Lower lobe of right lung (tissue), 2 donors: Measurements from ENCODE around the gene CDK19. TPM values are rescaled to one million over a fixed set of nuclear protein-coding genes. Genes with fewer than 3 reads are reported as not detected.

Experiments used
- ATAC-seq, 2 donors: fragments of 200-7000 bp; cut with Tn5 transposase; one replicate each; pipeline ENCODE4 v1.9.1; 2020 to 2022; ENCODE audit warnings: mild to moderate bottlenecking in 2 of 2, moderate library complexity in 2 of 2
- DNase-seq: peaks from one replicate; pipeline ENCODE4 v3.0.0-alpha.2; 2020
- H3K27ac ChIP-seq: fragments of 200-600 bp; one replicate; pipeline ENCODE4 v1.8.0; 2022
- H3K27me3 ChIP-seq: fragments of 200-600 bp; one replicate; pipeline ENCODE4 v1.8.0; 2022; ENCODE audit warnings: low read depth
- H3K36me3 ChIP-seq: fragments of 200-600 bp; one replicate; pipeline ENCODE4 v1.8.0; 2022; ENCODE audit warnings: mild to moderate bottlenecking
- H3K4me1 ChIP-seq: fragments of 200-600 bp; one replicate; pipeline ENCODE4 v1.8.0; 2022
- H3K4me3 ChIP-seq: fragments of 200-600 bp; one replicate; pipeline ENCODE4 v1.8.0; 2022; ENCODE audit warnings: mild to moderate bottlenecking
- H3K9me3 ChIP-seq: fragments of 200-600 bp; one replicate; pipeline ENCODE4 v1.8.0; 2022
- intact Hi-C: fragments of 100-400 bp; cut with DNase I; formaldehyde crosslinking; loops from one replicate; pipeline ENCODE4 v1.11.0; 2022
- total RNA-seq: library from RNA; stranded (reverse); fragmentation: NEBNext Ultra II Directional; extraction: Animal tissue kit (Norgen Biotek cat#: 25700); gene quantifications from one replicate; pipeline ENCODE4 v1.2.1, GENCODE V29; 2021
- TF ChIP-seq, protein P1 (sequence below): fragments of 200-600 bp; IDR thresholded peaks from one replicate; pipeline ENCODE4 v1.8.0; 2022; ENCODE audit warnings: antibody characterized with exemption, mild to moderate bottlenecking
- donor health status: DM: no; HTN: yes; CAD: no; lungs with severe emphysema.

CDK19 gene
- total RNA-seq, 1 donor from 2014 or later: 26.0 TPM

DNA sequence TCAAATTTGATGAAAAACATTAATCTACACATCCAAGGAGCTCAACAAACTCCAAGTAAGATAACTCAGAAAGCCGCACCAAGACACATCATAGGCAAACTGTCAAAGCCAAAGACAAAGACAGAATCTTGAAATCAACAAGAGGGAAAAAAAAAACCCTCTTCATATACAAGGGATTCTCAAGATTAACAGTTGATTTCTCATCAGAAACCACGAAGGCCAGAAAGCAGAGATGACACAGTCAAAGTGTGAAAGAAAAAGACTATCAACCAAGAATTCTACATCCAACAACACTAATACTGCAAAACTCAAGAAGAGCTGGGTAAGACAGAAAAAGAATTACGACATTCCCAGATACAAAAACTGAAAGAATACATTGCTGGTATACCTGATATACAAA is 73.8 kb downstream of the CDK19 start:
- no peak for DNase-seq
- H3K4me3 ChIP-seq: no peak overlapping the region
- H3K27me3 ChIP-seq: no peaks in the 10 kb centered on the region
- H3K9me3 ChIP-seq: peaks cover 23% of the 10 kb centered on the region
- H3K27ac ChIP-seq: no peak overlapping the region
- intact Hi-C loops: no loop called here
- TF ChIP-seq, protein P1, sequence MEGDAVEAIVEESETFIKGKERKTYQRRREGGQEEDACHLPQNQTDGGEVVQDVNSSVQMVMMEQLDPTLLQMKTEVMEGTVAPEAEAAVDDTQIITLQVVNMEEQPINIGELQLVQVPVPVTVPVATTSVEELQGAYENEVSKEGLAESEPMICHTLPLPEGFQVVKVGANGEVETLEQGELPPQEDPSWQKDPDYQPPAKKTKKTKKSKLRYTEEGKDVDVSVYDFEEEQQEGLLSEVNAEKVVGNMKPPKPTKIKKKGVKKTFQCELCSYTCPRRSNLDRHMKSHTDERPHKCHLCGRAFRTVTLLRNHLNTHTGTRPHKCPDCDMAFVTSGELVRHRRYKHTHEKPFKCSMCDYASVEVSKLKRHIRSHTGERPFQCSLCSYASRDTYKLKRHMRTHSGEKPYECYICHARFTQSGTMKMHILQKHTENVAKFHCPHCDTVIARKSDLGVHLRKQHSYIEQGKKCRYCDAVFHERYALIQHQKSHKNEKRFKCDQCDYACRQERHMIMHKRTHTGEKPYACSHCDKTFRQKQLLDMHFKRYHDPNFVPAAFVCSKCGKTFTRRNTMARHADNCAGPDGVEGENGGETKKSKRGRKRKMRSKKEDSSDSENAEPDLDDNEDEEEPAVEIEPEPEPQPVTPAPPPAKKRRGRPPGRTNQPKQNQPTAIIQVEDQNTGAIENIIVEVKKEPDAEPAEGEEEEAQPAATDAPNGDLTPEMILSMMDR: no peak
- ATAC-seq: no peak
- H3K36me3 ChIP-seq: no peaks in the 10 kb centered on the region
- H3K4me1 ChIP-seq: no peaks in the 10 kb centered on the region

DNA sequence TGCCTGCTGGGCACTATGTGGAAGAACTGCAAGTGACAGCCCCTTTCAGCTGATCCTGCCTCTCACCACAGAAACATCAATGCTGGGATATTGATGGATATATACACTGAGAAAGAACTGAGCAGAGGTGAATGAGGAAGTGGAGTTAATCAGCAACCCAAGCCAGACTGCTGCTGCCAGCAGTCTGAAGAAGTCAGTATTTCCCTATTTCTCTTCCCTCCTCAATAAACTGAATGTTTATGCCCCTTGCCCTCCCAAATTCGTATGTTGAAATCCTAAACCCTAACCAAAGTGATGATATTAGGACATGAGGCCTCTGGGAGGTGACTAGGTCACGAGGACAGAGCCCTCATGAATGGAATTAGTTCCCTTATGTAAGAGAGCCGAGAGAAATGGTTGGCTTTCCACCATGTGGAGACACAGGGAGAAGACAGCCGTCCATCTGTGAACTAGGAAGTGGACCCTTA is 76.3 kb downstream of the CDK19 start:
- Histone ChIP-seq H3K36me3 (no peaks in the 10 kb centered on the region), H3K27me3 (no peaks in the 10 kb centered on the region), H3K27ac (no peak overlapping the region), H3K9me3 (peaks cover 23% of the 10 kb centered on the region), H3K4me1 (no peaks in the 10 kb centered on the region), H3K4me3 (no peak overlapping the region)
- intact Hi-C loops: no loop called here
- DNase-seq: no peak
- TF ChIP-seq, protein P1: no peak
- ATAC-seq: peak; percentile 86 to 92

DNA sequence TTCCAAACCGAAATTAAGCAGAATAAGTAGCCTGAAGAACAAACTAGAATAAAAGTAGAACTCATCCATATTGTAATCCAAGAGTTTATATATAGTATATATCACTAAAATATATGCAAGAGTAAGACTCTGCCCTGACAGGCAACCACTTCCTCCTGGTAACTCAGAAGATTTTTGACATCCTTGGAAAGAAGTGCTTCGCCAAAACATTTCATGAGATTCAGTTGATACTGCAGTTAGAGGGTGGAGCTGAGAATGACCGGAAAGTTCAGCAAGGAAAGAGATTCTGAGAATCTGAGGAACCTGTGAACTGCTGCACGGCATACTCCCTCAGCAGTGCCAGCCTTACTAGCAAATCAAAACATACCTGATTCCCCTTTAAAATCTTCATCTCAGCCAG is 79.6 kb downstream of the CDK19 start:
- TF ChIP-seq, protein P1: no peak
- Histone ChIP-seq H3K27me3 (no peaks in the 10 kb centered on the region), H3K27ac (no peak overlapping the region), H3K4me3 (no peak overlapping the region), H3K36me3 (no peaks in the 10 kb centered on the region), H3K9me3 (no peaks in the 10 kb centered on the region), H3K4me1 (no peaks in the 10 kb centered on the region)
- no peak for DNase-seq
- intact Hi-C loops: no loop called here
- peak in 1 of 2 donors; percentile 37 for ATAC-seq

DNA sequence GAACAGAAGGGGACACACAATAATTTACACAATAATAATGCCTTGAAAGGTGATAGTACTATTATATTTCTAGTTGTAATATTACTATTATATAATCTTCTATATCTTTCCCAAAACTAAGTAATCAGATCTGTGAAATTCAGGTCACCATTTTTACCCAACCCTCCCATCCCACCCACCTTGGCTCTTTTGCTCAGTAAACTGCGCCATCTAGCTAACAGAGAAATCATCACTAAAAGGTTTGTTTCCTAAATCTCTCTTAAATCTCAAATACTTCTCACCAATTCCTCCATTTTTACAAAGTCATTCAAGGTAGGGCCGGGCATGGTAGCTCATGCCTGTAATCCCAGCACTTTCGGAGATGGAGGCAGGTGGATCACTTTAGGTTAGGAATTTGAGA is 83.4 kb downstream of the CDK19 start:
- TF ChIP-seq, protein P1: no peak
- Histone ChIP-seq H3K27me3 (no peaks in the 10 kb centered on the region), H3K9me3 (no peaks in the 10 kb centered on the region), H3K4me3 (no peak overlapping the region), H3K4me1 (no peaks in the 10 kb centered on the region), H3K36me3 (no peaks in the 10 kb centered on the region), H3K27ac (no peak overlapping the region)
- ATAC-seq (no peak), DNase-seq (no peak)
- intact Hi-C loops: no loop called here

DNA sequence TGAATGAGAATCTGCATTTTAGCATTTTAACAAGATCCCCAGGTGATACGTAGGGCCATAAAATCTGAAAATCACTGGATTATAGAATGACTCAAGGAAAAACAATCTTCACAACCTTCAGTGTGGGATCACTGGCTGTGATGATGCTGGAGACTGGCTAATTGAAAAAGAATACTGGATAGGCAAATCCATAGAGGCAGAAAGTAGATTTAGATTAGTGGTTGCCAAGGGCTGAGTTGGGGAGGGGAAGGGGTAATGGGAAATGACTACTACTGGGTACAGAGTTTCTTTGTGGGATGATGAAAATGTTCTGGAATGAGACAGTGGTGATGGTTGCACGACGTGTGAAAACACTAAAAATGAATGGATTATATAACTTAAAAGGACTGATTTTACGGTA is 84.1 kb downstream of the CDK19 start:
- Histone ChIP-seq H3K4me3 (no peak overlapping the region), H3K9me3 (no peaks in the 10 kb centered on the region), H3K36me3 (no peaks in the 10 kb centered on the region), H3K27me3 (no peaks in the 10 kb centered on the region), H3K27ac (no peak overlapping the region), H3K4me1 (no peaks in the 10 kb centered on the region)
- ATAC-seq (no peak), DNase-seq (no peak)
- intact Hi-C loops: no loop called here
- TF ChIP-seq, protein P1: no peak

DNA sequence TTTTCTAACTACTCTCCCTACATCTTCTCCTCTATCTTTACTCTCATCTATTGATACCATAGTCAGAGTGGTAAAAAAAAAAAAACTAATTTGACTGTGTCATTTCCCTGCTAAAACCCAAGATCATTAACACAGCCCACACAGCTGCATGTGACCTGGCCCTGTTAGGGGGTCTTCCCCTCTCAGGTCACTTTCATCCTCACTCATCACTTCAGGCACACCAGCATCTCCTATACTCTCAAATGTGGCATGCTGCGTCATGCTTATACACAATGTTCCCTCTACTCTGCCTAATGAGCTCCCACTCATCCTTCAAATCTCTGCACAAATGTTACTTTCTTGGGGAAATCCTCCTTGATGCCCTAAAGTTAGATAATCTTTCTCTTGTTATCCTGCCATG is 86.8 kb downstream of the CDK19 start:
- Histone ChIP-seq H3K27ac (no peak overlapping the region), H3K36me3 (no peaks in the 10 kb centered on the region), H3K9me3 (no peaks in the 10 kb centered on the region), H3K4me3 (no peak overlapping the region), H3K27me3 (no peaks in the 10 kb centered on the region), H3K4me1 (no peaks in the 10 kb centered on the region)
- DNase-seq (no peak), ATAC-seq (no peak)
- intact Hi-C loops: no loop called here
- TF ChIP-seq, protein P1: no peak
